Calu3 (cell line): Measurements from ENCODE around the gene POLN. TPM values are rescaled to one million over a fixed set of nuclear protein-coding genes. Genes with fewer than 3 reads are reported as not detected.

Source experiments
- BruUV-seq: library from RNA; stranded (reverse); fragments of 400-500 nt; replicated peaks from 2 replicates; lab custom pipeline; 2021; lab: Mats Ljungman, UMichigan
- CTCF ChIA-PET: fragments of 300-600 bp; sonication (Branson Sonifier 250); formaldehyde crosslinking; loops from one replicate; lab custom pipeline; 2022; ENCODE audit warnings: antibody characterized with exemption; lab: Charles Lee
- DNase-seq: peaks from one replicate; pipeline ENCODE4 v3.0.0; 2022
- H3K27ac Mint-ChIP-seq: one replicate; pipeline ENCODE4 v1.8.0; 2022; ENCODE audit warnings: mixed read lengths; ENCODE audit not compliant: unreplicated experiment
- H3K27me3 Mint-ChIP-seq: one replicate; pipeline ENCODE4 v1.8.0; 2022; ENCODE audit warnings: mixed read lengths; ENCODE audit not compliant: unreplicated experiment
- H3K36me3 Mint-ChIP-seq: one replicate; pipeline ENCODE4 v1.8.0; 2022; ENCODE audit warnings: mild to moderate bottlenecking, moderate library complexity, mixed read lengths; ENCODE audit not compliant: insufficient read depth, unreplicated experiment
- H3K4me1 Mint-ChIP-seq: one replicate; pipeline ENCODE4 v1.8.0; 2022; ENCODE audit warnings: mild to moderate bottlenecking, low read depth, mixed read lengths; ENCODE audit not compliant: unreplicated experiment
- H3K4me3 Mint-ChIP-seq: one replicate; pipeline ENCODE4 v1.8.0; 2022; ENCODE audit warnings: mild to moderate bottlenecking, low read depth, moderate library complexity, mixed read lengths; ENCODE audit not compliant: unreplicated experiment
- H3K9me3 Mint-ChIP-seq: one replicate; pipeline ENCODE4 v1.8.0; 2022; ENCODE audit warnings: low read depth, mixed read lengths; ENCODE audit not compliant: unreplicated experiment
- intact Hi-C: fragments of 100-400 bp; cut with micrococcal nuclease; formaldehyde crosslinking; loops from one replicate; pipeline ENCODE4 v1.10.0; 2022; ENCODE audit not compliant: unreplicated experiment
- total RNA-seq: library from RNA; stranded (reverse); gene quantifications from 2 replicates; pipeline ENCODE4 v1.2.3, GENCODE V29; 2022
- TF ChIP-seq, protein P1 (sequence below): fragments of 200-600 bp; IDR thresholded peaks from one replicate; pipeline ENCODE4 v1.8.0; 2022; ENCODE audit warnings: antibody characterized with exemption; ENCODE audit not compliant: unreplicated experiment

POLN gene
- total RNA-seq, 1 experiment from 2014 or later: 4.1 TPM

DNA sequence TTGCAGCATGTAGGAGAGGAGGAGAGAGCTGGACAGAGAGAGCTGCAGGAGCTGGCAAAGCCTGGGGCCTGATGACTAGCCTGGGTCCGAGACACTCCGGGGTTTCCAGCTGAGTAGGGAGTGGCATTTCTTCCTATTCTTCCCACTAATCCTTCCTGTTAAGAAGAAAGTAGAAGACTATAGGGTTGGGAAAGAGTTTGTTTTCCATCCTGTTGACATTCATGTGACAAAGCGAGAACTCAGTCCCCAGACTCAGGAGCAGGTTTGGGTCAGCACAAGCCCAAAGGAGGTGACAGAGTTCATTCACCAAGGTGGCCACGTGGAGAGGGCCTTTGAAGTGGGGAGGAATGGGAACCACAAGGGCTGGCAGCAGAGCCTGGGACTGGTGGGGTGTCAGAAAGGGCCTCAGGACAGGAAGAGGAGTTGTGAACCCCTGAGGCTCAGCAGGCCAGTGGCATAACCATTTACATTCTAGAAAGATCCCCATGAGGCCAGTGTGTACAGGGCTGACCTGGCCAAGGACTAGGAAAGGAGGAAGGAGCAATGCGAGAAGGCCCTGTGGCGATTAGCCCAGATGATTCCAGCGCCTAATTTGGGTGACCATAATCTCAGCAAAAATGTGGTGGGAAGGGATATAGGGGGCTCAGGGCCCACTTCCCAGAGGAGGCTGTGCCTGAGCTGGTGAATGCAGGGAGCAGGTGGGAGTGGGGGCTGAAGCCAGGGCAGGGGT lies 3.3 kb upstream of the POLN start:
- intact Hi-C loops: no loop called here
- no TSS peak for BruUV-seq
- CTCF ChIA-PET: no interaction called here
- H3K27me3 Mint-ChIP-seq: peaks cover 14% of the 10 kb centered on the region
- no peak overlapping the region for H3K4me3 Mint-ChIP-seq
- no peaks in the 10 kb centered on the region for H3K9me3 Mint-ChIP-seq
- TF ChIP-seq, protein P1, sequence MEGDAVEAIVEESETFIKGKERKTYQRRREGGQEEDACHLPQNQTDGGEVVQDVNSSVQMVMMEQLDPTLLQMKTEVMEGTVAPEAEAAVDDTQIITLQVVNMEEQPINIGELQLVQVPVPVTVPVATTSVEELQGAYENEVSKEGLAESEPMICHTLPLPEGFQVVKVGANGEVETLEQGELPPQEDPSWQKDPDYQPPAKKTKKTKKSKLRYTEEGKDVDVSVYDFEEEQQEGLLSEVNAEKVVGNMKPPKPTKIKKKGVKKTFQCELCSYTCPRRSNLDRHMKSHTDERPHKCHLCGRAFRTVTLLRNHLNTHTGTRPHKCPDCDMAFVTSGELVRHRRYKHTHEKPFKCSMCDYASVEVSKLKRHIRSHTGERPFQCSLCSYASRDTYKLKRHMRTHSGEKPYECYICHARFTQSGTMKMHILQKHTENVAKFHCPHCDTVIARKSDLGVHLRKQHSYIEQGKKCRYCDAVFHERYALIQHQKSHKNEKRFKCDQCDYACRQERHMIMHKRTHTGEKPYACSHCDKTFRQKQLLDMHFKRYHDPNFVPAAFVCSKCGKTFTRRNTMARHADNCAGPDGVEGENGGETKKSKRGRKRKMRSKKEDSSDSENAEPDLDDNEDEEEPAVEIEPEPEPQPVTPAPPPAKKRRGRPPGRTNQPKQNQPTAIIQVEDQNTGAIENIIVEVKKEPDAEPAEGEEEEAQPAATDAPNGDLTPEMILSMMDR: no peak
- H3K27ac Mint-ChIP-seq: no peak overlapping the region
- H3K4me1 Mint-ChIP-seq: peaks cover 17% of the 10 kb centered on the region
- no peak for DNase-seq
- H3K36me3 Mint-ChIP-seq: peaks cover 27% of the 10 kb centered on the region

- Mint-ChIP-seq H3K27ac (no peak overlapping the region), H3K27me3 (peaks cover 14% of the 10 kb centered on the region), H3K4me1 (peaks cover 21% of the 10 kb centered on the region), H3K9me3 (no peaks in the 10 kb centered on the region), H3K4me3 (no peak overlapping the region), H3K36me3 (peaks cover 28% of the 10 kb centered on the region)
- BruUV-seq: no TSS peak
- no peak for DNase-seq
- intact Hi-C loops: no loop called here
- TF ChIP-seq, protein P1: no peak
- CTCF ChIA-PET: interaction anchor here (0.6 to 0.9 kb wide), 2 partner anchors 151 to 189 kb away, joined by 3 to 4 read pairs; no protein-coding TSS in a partner anchor
These were observed 1.9 kb upstream of the POLN start for GRCh38 chr4:2243681-2244380.

DNA sequence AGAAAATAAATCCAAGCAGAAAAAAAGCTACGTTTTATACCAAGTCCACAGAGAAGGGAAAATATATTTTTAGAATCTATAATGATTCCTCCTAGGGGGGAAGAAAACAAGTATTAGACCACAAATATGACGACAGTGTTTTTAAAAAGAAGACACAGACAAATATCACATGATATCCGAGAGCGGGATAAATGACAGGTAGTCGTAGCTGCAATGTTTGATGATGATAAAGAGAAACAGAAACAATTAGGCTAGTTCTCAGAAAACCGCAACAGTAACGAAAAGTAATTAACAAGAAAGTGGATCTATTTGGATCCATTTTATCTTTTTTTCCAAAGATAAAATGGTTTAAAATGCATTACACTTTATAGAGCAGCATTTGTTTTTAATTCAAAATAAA lies 918 bp downstream of the POLN start:
- Mint-ChIP-seq H3K27ac (peak overlapping the region; percentile 37), H3K4me3 (peak overlapping the region; percentile 87), H3K4me1 (peaks cover 30% of the 10 kb centered on the region), H3K36me3 (peaks cover 26% of the 10 kb centered on the region), H3K27me3 (peaks cover 14% of the 10 kb centered on the region), H3K9me3 (no peaks in the 10 kb centered on the region)
- no TSS peak for BruUV-seq
- intact Hi-C loops: no loop called here
- TF ChIP-seq, protein P1: no peak
- DNase-seq: no peak
- CTCF ChIA-PET: no interaction called here

DNA sequence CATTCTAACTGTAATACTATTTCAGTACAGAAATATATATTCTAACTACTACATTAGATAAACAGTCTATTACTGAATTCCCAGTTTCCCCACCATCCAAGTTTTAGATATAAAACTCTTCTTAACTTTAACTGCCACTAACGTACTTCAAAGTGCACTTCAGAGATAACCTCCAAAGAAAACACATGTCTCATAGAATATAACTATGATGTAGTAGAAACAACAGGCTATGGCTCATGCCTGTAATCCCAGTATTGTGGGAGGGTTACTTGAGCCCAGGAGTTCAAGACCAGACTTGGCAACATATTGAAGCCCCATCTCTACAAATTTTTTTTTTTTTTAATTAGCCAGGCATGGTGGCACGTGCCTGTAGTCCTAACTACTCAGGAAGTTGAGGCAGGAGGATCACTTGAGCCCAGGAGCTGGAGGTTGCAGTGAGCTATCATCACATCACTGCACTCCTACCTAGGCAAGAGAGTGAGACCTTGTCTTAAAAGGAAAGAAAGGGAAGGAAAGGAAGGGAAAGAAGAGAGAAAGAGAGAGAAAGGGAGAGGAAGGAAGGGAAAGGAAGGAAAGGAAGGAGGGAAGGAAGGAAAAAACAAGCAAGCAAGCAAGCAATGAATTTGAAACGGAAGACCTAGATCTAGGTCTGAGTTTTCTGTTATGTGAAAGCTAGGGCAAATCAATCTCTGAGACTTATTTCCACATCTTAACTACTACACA lies 4.8 kb downstream of the POLN start:
- H3K27ac Mint-ChIP-seq: no peak overlapping the region
- peaks cover 21% of the 10 kb centered on the region for H3K4me1 Mint-ChIP-seq
- DNase-seq: no peak
- no peaks in the 10 kb centered on the region for H3K27me3 Mint-ChIP-seq
- H3K4me3 Mint-ChIP-seq: no peak overlapping the region
- BruUV-seq: no TSS peak
- no peaks in the 10 kb centered on the region for H3K9me3 Mint-ChIP-seq
- H3K36me3 Mint-ChIP-seq: peaks cover 30% of the 10 kb centered on the region
- TF ChIP-seq, protein P1: no peak
- intact Hi-C loops: no loop called here
- CTCF ChIA-PET: no interaction called here
